WTC11 (cell line): ENCODE data around the gene C6orf120. TPM values are rescaled to one million over a fixed set of nuclear protein-coding genes. Genes with fewer than 3 reads are reported as not detected.
A peak's percentile ranks its signal among the peaks of the same experiment; 100 is the strongest.

ENCODE experiments used
- ATAC-seq: fragments of 200-7000 bp; cut with Tn5 transposase; 2 replicates; pipeline ENCODE4 v1.10.0; 2021; ENCODE audit warnings: mild to moderate bottlenecking, moderate library complexity
- Bru-seq: library from RNA; stranded (reverse); fragments of 400-500 nt; gene quantifications from one replicate; lab custom pipeline; 2021; lab: Mats Ljungman, UMichigan
- CTCF ChIA-PET: fragments of 300-600 bp; sonication (Branson Sonifier 250); formaldehyde crosslinking; loops from one replicate; lab custom pipeline; 2021; ENCODE audit warnings: antibody characterized with exemption; lab: Charles Lee
- POLR2A ChIA-PET: fragments of 350-600 bp; sonication (Branson Sonifier 250); formaldehyde crosslinking; loops from one replicate; lab custom pipeline; 2021; ENCODE audit warnings: antibody characterized with exemption; lab: Charles Lee
- DNase-seq: peaks from one replicate; pipeline ENCODE4 v3.0.0; 2021; ENCODE audit warnings: low spot score
- H3K27ac Mint-ChIP-seq: 2 replicates; pipeline ENCODE4 v1.8.0; 2021; ENCODE audit warnings: mixed read lengths
- H3K27me3 Mint-ChIP-seq: 2 replicates; pipeline ENCODE4 v1.8.0; 2021; ENCODE audit warnings: low read depth, mild to moderate bottlenecking, moderate library complexity, mixed read lengths
- H3K36me3 Mint-ChIP-seq: 2 replicates; pipeline ENCODE4 v1.8.0; 2021; ENCODE audit warnings: mixed read lengths
- H3K4me1 Mint-ChIP-seq: 2 replicates; pipeline ENCODE4 v1.8.0; 2022; ENCODE audit warnings: mixed read lengths
- H3K4me3 Mint-ChIP-seq: 2 replicates; pipeline ENCODE4 v1.8.0; 2021; ENCODE audit warnings: mild to moderate bottlenecking, moderate library complexity, mixed read lengths
- H3K9me3 Mint-ChIP-seq: 2 replicates; pipeline ENCODE4 v1.8.0; 2021; ENCODE audit warnings: mixed read lengths
- CBFB ChIP-seq: sonication (generic); formaldehyde crosslinking; IDR thresholded peaks from 2 replicates; pipeline ENCODE4 v1.8.1; 2022; ENCODE audit warnings: mild to moderate bottlenecking, low read depth, missing genetic modification reagents
- CTCF ChIP-seq: fragments of 200-600 bp; IDR thresholded peaks from 2 replicates; pipeline ENCODE4 v1.8.0; 2022; ENCODE audit warnings: antibody characterized with exemption
- E2F5 ChIP-seq: sonication (generic); formaldehyde crosslinking; IDR thresholded peaks from 2 replicates; pipeline ENCODE4 v1.8.1; 2022; ENCODE audit warnings: mild to moderate bottlenecking, moderate library complexity, missing genetic modification reagents
- ELF4 ChIP-seq: sonication (generic); formaldehyde crosslinking; IDR thresholded peaks from 2 replicates; pipeline ENCODE4 v1.8.1; 2022; ENCODE audit warnings: low read depth, mild to moderate bottlenecking, moderate library complexity, missing genetic modification reagents
- ERG ChIP-seq: fragments of 250-450 bp; sonication (Bioruptor Pico); IDR thresholded peaks from 2 replicates; pipeline ENCODE4 v1.8.0; 2021; ENCODE audit warnings: mild to moderate bottlenecking
- ESRRA ChIP-seq: sonication (generic); formaldehyde crosslinking; IDR thresholded peaks from 2 replicates; pipeline ENCODE4 v1.8.1; 2022; ENCODE audit warnings: mild to moderate bottlenecking, missing genetic modification reagents, borderline replicate concordance
- FOXP4 ChIP-seq: sonication (generic); formaldehyde crosslinking; IDR thresholded peaks from 2 replicates; pipeline ENCODE4 v1.8.0; 2022; ENCODE audit warnings: mild to moderate bottlenecking, missing genetic modification reagents
- GABPB1 ChIP-seq: sonication (generic); formaldehyde crosslinking; IDR thresholded peaks from 2 replicates; pipeline ENCODE4 v1.8.1; 2023; ENCODE audit warnings: mild to moderate bottlenecking, missing genetic modification reagents
- GTF2I ChIP-seq: fragments of 250-450 bp; sonication (Bioruptor Pico); conservative IDR thresholded peaks from 2 replicates; pipeline ENCODE4 v1.4.0; 2021; ENCODE audit warnings: mild to moderate bottlenecking
- HMGXB4 ChIP-seq: sonication (generic); formaldehyde crosslinking; IDR thresholded peaks from 2 replicates; pipeline ENCODE4 v1.8.1; 2023; ENCODE audit warnings: mild to moderate bottlenecking, moderate library complexity, missing genetic modification reagents
- IRF2 ChIP-seq: sonication (generic); formaldehyde crosslinking; IDR thresholded peaks from 2 replicates; pipeline ENCODE4 v1.8.0; 2022; ENCODE audit warnings: low read depth, missing genetic modification reagents, borderline replicate concordance
- JAZF1 ChIP-seq: fragments of 250-450 bp; sonication (Bioruptor Pico); IDR thresholded peaks from 2 replicates; pipeline ENCODE4 v1.9.0; 2021; ENCODE audit warnings: moderate library complexity, mild to moderate bottlenecking, inconsistent platforms
- JUN ChIP-seq: sonication (generic); formaldehyde crosslinking; IDR thresholded peaks from 2 replicates; pipeline ENCODE4 v1.8.0; 2023; ENCODE audit warnings: mild to moderate bottlenecking, missing genetic modification reagents
- MXD4 ChIP-seq: fragments of 250-450 bp; sonication (Bioruptor Pico); IDR thresholded peaks from 2 replicates; pipeline ENCODE4 v1.8.0; 2021; ENCODE audit warnings: mild to moderate bottlenecking, moderate library complexity, borderline replicate concordance
- NFATC4 ChIP-seq: fragments of 250-450 bp; sonication (Bioruptor Pico); IDR thresholded peaks from 2 replicates; pipeline ENCODE4 v1.9.0; 2021; ENCODE audit warnings: mild to moderate bottlenecking
- NFE2L1 ChIP-seq: sonication (generic); formaldehyde crosslinking; IDR thresholded peaks from 2 replicates; pipeline ENCODE4 v1.8.1; 2023; ENCODE audit warnings: missing genetic modification reagents
- PREB ChIP-seq: sonication (generic); formaldehyde crosslinking; IDR thresholded peaks from 2 replicates; pipeline ENCODE4 v1.8.1; 2022; ENCODE audit warnings: mild to moderate bottlenecking, missing genetic modification reagents, moderate library complexity, borderline replicate concordance
- RORB ChIP-seq: fragments of 250-450 bp; sonication (Bioruptor Pico); IDR thresholded peaks from 2 replicates; pipeline ENCODE4 v1.9.0; 2021; ENCODE audit warnings: mild to moderate bottlenecking
- ZBTB21 ChIP-seq: sonication (generic); formaldehyde crosslinking; IDR thresholded peaks from 2 replicates; pipeline ENCODE4 v1.8.1; 2023; ENCODE audit warnings: mild to moderate bottlenecking, missing genetic modification reagents, borderline replicate concordance
- ZNF263 ChIP-seq: sonication (generic); formaldehyde crosslinking; IDR thresholded peaks from 2 replicates; pipeline ENCODE4 v1.8.1; 2022; ENCODE audit warnings: low read depth, mild to moderate bottlenecking, moderate library complexity, missing genetic modification reagents
- ZNF317 ChIP-seq: sonication (generic); formaldehyde crosslinking; IDR thresholded peaks from 2 replicates; pipeline ENCODE4 v1.8.1; 2023; ENCODE audit warnings: low read depth, mild to moderate bottlenecking, moderate library complexity, missing genetic modification reagents, borderline replicate concordance
- ZNF423 ChIP-seq: fragments of 250-450 bp; sonication (Bioruptor Pico); IDR thresholded peaks from 2 replicates; pipeline ENCODE4 v2.1.2; 2022; ENCODE audit warnings: mild to moderate bottlenecking, moderate library complexity
- ZNF425 ChIP-seq: fragments of 250-450 bp; sonication (Bioruptor Pico); conservative IDR thresholded peaks from 2 replicates; pipeline ENCODE4 v1.9.0; 2021; ENCODE audit warnings: mild to moderate bottlenecking
- long read RNA-seq, 3 experiments: library from RNA in 1 of 3; library from capped mRNA in 1 of 3; library from polyadenylated mRNA in 1 of 3; unstranded in 2 of 3; stranded (forward) in 1 of 3; transcript quantifications; one replicate each; pipeline ENCODE4 v2.0.0, GENCODE V29; 2021
- total RNA-seq: library from RNA; stranded (reverse); gene quantifications from 3 replicates; pipeline ENCODE4 v1.2.3, GENCODE V29; 2021

Gene C6orf120
- total RNA-seq (34.5 to 37.8 TPM (median 37.0 TPM) in 3 replicates), Bru-seq, nascent RNA (percentile 97 among the genes with signal in this experiment)
- long read RNA-seq, experiment 1, transcript C6orf120-201 (1 exons, 2,667 nt), result major isoform, 225 of 229 reads
- long read RNA-seq, experiment 1, partial matches to known transcripts, result 0 of 229 reads
- long read RNA-seq, experiment 1, other reads (novel, unspliced or antisense), result 4 of 229 reads
- long read RNA-seq, experiment 2, transcript C6orf120-201 (1 exons, 2,667 nt), result major isoform, 70 of 70 reads
- long read RNA-seq, experiment 2, partial matches to known transcripts, result 0 of 70 reads
- long read RNA-seq, experiment 2, other reads (novel, unspliced or antisense), result 0 of 70 reads
- long read RNA-seq, experiment 3, result 0 reads

GRCh38 chr6:169701954-169702839, at the start of gene C6orf120, which contains the start of gene WDR27:
TSS of gene C6orf120 (plus strand) at chr6:169702126. CDS start at chr6:169702460, 334 bp downstream.
TSS of gene WDR27 (minus strand) at chr6:169702029. CDS start at chr6:169689005, 13,024 bp downstream.
- peak; percentile 94 for DNase-seq
- CTCF ChIA-PET, result interaction anchor here (1.1 to 1.6 kb wide), 4 partner anchors 20 to 828 kb away, joined by 3 to 7 read pairs (median 4); no protein-coding TSS in a partner anchor
- H3K36me3 Mint-ChIP-seq, result peaks cover 20% of the 10 kb centered on the region
- peak within 1 kb of the TSS; percentile 90 for H3K4me3 Mint-ChIP-seq
- H3K27me3 Mint-ChIP-seq, result no peaks in the 10 kb centered on the region
- peaks cover 4% of the 10 kb centered on the region; the same call in 1 of the 2 replicates for H3K9me3 Mint-ChIP-seq
- ATAC-seq, result peak; percentile 82
- POLR2A ChIA-PET, result interaction anchor here (1.0 to 3.8 kb wide), 5 partner anchors 18 to 589 kb away, joined by 3 to 14 read pairs (median 3); partner anchors contain the start of genes DLL1, DYNLT2, ERMARD and PHF10
- H3K27ac Mint-ChIP-seq, result peak within 1 kb of the TSS; percentile 93
- peaks cover 29% of the 10 kb centered on the region for H3K4me1 Mint-ChIP-seq
- TF ChIP-seq GABPB1 (CRISPR knock-in tag) (peak; percentile 71), NFE2L1 (CRISPR knock-in tag) (no peak), CBFB (CRISPR knock-in tag) (no peak), PREB (CRISPR knock-in tag) (peak; percentile 17; the same call in 1 of the 2 replicates), HMGXB4 (CRISPR knock-in tag) (peak; percentile 28; the same call in 1 of the 2 replicates), GTF2I (CRISPR knock-in tag) (no peak), E2F5 (CRISPR knock-in tag) (no peak), JAZF1 (no peak), NFATC4 (CRISPR knock-in tag) (no peak), ZNF317 (0 out of 2 replicates have a peak, but pooled peaks have one; percentile 32), FOXP4 (CRISPR knock-in tag) (peak; percentile 48; the same call in 1 of the 2 replicates), ZBTB21 (no peak), ESRRA (CRISPR knock-in tag) (no peak; the same call in 1 of the 2 replicates), ERG (no peak), ZNF263 (CRISPR knock-in tag) (no peak), JUN (CRISPR knock-in tag) (no peak; the same call in 1 of the 2 replicates), ZNF425 (CRISPR knock-in tag) (no peak), RORB (CRISPR knock-in tag) (no peak), MXD4 (no peak), CTCF (no peak), ZNF423 (CRISPR knock-in tag) (peak; percentile 45; the same call in 1 of the 2 replicates), ELF4 (CRISPR knock-in tag) (0 out of 2 replicates have a peak, but pooled peaks have one; percentile 59), IRF2 (CRISPR knock-in tag) (no peak)
